Heart left ventricle (tissue), 13 donors: Measurements from ENCODE around the gene SETD3.

Experiments
- CTCF ChIP-seq, 12 donors: fragments of 200-600 bp; sonication (generic) in 4 of 12; IDR thresholded peaks; one replicate each; pipeline versions ENCODE4 v1.5.0 to v1.8.0; 2018 to 2022; ENCODE audit warnings: antibody characterized with exemption in 12 of 12, mild to moderate bottlenecking in 5 of 12
- POLR2A ChIP-seq, 2 donors: fragments of 450-650 bp; IDR thresholded peaks; one replicate each; pipeline ENCODE4 v1.6.1; 2017; ENCODE audit warnings: antibody characterized with exemption in 2 of 2, mild to moderate bottlenecking in 2 of 2, moderate library complexity in 2 of 2
- donor health status: ischemic (EF 13 %, LVEDD 7.1; RV severe dilation, severe dysfunction).
- donor health status: DM: no; HTN: yes; CAD: no.
- donor health status: DM: no; HTN: no; CAD: no.
- donor health status: ischemic (EF 25% LVEDD 6.9; RV normal size, moderate dysfunction).
- donor health status: ischemic (EF 25% LVEDD 5.7; RV mildly dilated, moderate dysfunction).
- donor health status: ischemic (EF 35%, LVEDD 5.7; RV mildly dilated, moderate dysfunction).
- donor health status: nonischemic (EF 11% LVEDD 7.7; RV severe dilation, severe dysfunction).
- donor health status: DM: yes; HTN: yes; CAD: no.
- donor health status: PGD.
- donor health status: ischemic (EF 29% LVEDD 5.4; RV normal size, mild dysfunction).
- donor health status: nonischemic (EF 23%, LVEDD 6.1; RV moderate dilation, normal function).

DNA sequence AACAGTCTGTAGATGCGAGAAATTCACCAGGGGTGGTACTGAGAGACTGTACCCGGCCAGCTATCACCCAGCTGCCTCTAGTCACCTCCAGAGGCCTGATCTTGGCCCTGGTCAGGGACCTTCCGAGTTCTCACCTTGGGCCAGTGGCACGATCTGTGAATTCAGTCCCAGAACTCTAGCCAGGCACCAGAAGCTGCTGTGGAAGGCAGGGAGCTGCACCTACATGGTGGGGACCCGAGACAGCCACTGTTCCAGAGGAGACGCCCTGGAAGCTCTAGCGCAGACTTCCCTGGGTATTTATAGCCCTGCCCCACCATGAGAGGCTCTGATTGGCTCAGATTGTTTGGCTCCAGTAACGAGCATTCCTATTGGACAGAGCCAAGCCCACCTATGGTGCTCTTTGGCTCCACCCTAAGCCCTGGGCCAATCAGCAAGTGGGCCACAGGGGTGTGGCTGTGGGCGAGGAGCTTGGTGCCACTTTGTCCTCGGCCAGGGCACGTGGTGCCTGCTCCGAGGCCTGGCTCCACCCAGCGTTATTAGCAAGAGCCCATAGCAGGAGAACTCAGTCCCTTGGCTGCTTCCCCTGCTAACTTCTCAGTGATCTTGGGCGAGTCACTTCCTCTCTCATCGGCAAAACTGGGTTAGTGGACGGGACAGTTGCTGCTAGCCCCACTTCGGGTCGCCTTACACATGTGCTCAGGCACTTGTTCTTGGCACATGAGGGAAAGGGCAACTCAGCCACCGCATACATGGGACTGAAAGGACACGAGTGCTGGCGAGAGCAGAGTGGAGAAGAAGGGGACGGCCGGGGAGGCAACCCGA is 119.7 kb downstream of the SETD3 start:
- TF ChIP-seq CTCF (IDR thresholded peaks at IDR 0.05) (no peak), POLR2A (IDR thresholded peaks at IDR 0.05) (no peak)
